ENCODE data around the gene LOXHD1. TPM values are rescaled to one million over a fixed set of nuclear protein-coding genes. Genes with fewer than 3 reads are reported as not detected.

LOXHD1 gene
- total RNA-seq, 4 donors from 2014 or later: 0.16 TPM; not detected in 3

DNA sequence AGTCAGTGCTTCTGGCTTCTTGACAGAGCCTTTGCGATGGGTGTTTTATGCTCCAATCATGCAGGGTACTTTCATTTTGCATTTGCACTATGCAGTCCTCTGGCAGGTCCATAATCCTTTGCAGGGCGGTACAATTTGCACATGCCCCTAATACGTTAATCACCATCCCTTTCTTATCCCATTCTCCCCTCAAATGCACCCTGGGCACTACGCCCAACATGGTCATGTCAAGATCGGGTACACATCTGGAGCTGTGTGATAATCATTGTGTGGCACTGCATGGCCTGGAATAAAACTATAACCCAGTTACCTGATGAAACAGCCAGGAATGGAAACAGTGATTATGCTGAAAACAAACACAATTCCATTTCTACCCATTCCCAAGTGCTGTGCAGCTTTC lies 27.7 kb downstream of the LOXHD1 start:
- Histone ChIP-seq H3K36me3 (no peaks in the 10 kb centered on the region), H3K27me3 (no peaks in the 10 kb centered on the region), H3K27ac (no peak overlapping the region), H3K4me1 (no peaks in the 10 kb centered on the region), H3K4me3 (no peak overlapping the region), H3K9me3 (no peaks in the 10 kb centered on the region)
- intact Hi-C loops (cut with DNase I; ENCODE audit: low total_unique reads): no loop called here
- in situ Hi-C loops (cut with MboI; ENCODE audit: low pct_ligation_motif_present in 1 of 4, low pct_unique_long_range_greater_than_20kb in 1 of 4, low sequenced_read_pairs in 3 of 4): no loop called here
- TF ChIP-seq POLR2AphosphoS5 (IDR thresholded peaks at IDR 0.05) (no peak), POLR2A (IDR thresholded peaks at IDR 0.05) (no peak), EP300 (IDR thresholded peaks at IDR 0.05; ENCODE audit: low read depth) (no peak), CTCF (IDR thresholded peaks at IDR 0.05) (no peak)
- 74 to 100% methylated on average over 3 to 5 of the region's 5 CpGs for WGBS, 2 donors (ENCODE audit: low coverage in 1 of 2)
- DNase-seq: no peak

- in situ Hi-C loops (cut with MboI; ENCODE audit: low pct_ligation_motif_present in 1 of 4, low pct_unique_long_range_greater_than_20kb in 1 of 4, low sequenced_read_pairs in 3 of 4): no loop called here
- 77 to 81% methylated on average over 5 of the region's 5 CpGs for WGBS, 2 donors (ENCODE audit: low coverage in 1 of 2)
Observed at GRCh38 chr18:46628206-46628605, 28.8 kb downstream of the LOXHD1 start.

GRCh38 chr18:46627136-46627535 lies 29.9 kb downstream of the LOXHD1 start:
- H3K27me3 ChIP-seq: no peaks in the 10 kb centered on the region
- intact Hi-C loops (cut with DNase I; ENCODE audit: low total_unique reads) (no loop called here), in situ Hi-C loops (cut with MboI; ENCODE audit: low pct_ligation_motif_present in 1 of 4, low pct_unique_long_range_greater_than_20kb in 1 of 4, low sequenced_read_pairs in 3 of 4) (no loop called here)
- no peak for DNase-seq
- no peak overlapping the region for H3K4me3 ChIP-seq
- WGBS, 2 donors (ENCODE audit: low coverage in 1 of 2): 49 to 50% methylated on average over 1 to 2 of the region's 2 CpGs
- H3K4me1 ChIP-seq: no peaks in the 10 kb centered on the region
- no peak overlapping the region for H3K27ac ChIP-seq
- no peaks in the 10 kb centered on the region for H3K36me3 ChIP-seq
- H3K9me3 ChIP-seq: no peaks in the 10 kb centered on the region
- no peak for TF ChIP-seq POLR2A (IDR thresholded peaks at IDR 0.05)
- no peak for TF ChIP-seq CTCF (IDR thresholded peaks at IDR 0.05)
- no peak for TF ChIP-seq EP300 (IDR thresholded peaks at IDR 0.05; ENCODE audit: low read depth)
- no peak for TF ChIP-seq POLR2AphosphoS5 (IDR thresholded peaks at IDR 0.05)

More at GRCh38 chr18:46628206-46628605, 28.8 kb downstream of the LOXHD1 start:
- no peak for DNase-seq
- no peak overlapping the region for H3K27ac ChIP-seq
- no peak for TF ChIP-seq CTCF (IDR thresholded peaks at IDR 0.05)
- TF ChIP-seq POLR2A (IDR thresholded peaks at IDR 0.05): no peak
- no peak for TF ChIP-seq POLR2AphosphoS5 (IDR thresholded peaks at IDR 0.05)
- TF ChIP-seq EP300 (IDR thresholded peaks at IDR 0.05; ENCODE audit: low read depth): no peak
- H3K4me3 ChIP-seq: no peak overlapping the region
- intact Hi-C loops (cut with DNase I; ENCODE audit: low total_unique reads): no loop called here
- no peaks in the 10 kb centered on the region for H3K9me3 ChIP-seq
- no peaks in the 10 kb centered on the region for H3K36me3 ChIP-seq
- H3K4me1 ChIP-seq: no peaks in the 10 kb centered on the region
- H3K27me3 ChIP-seq: no peaks in the 10 kb centered on the region

DNA sequence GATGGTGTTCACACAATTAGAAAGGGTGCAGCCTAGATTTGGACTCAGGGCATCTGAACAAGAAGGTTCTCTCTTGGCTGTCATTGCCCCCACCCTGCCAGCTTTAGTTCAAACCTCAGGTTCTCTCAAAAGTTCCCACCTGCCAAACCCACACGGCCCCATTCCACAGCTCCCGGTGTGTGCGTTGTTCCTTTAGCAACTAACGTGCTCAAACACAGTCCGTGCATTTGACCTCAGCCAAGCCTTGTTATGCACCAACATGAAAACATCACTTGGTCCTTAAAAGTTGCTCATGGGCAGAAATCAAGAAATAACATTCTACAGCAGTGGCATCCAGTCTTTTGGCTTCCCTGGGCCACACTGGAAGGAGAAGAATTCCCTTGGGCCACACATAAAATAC lies 32.0 kb downstream of the LOXHD1 start:
- Histone ChIP-seq H3K4me1 (no peaks in the 10 kb centered on the region), H3K27ac (no peak overlapping the region), H3K4me3 (no peak overlapping the region), H3K9me3 (no peaks in the 10 kb centered on the region), H3K36me3 (no peaks in the 10 kb centered on the region), H3K27me3 (no peaks in the 10 kb centered on the region)
- intact Hi-C loops (cut with DNase I; ENCODE audit: low total_unique reads): no loop called here
- no peak for TF ChIP-seq POLR2AphosphoS5 (IDR thresholded peaks at IDR 0.05)
- TF ChIP-seq EP300 (IDR thresholded peaks at IDR 0.05; ENCODE audit: low read depth): no peak
- no peak for TF ChIP-seq POLR2A (IDR thresholded peaks at IDR 0.05)
- TF ChIP-seq CTCF (IDR thresholded peaks at IDR 0.05): no peak
- in situ Hi-C loops (cut with MboI; ENCODE audit: low pct_ligation_motif_present in 1 of 4, low pct_unique_long_range_greater_than_20kb in 1 of 4, low sequenced_read_pairs in 3 of 4): no loop called here
- WGBS, 2 donors (ENCODE audit: low coverage in 1 of 2): 93% methylated on average over 5 of the region's 5 CpGs; no CpG with 5 or more reads in 1 of the 2 donors
- DNase-seq: no peak
